ENCODE measurements around the gene PLPP2.
"Not testable (repeated sequence)": the region's sequence is repeated elsewhere in the genome, so short reads cannot be mapped to it uniquely, and the experiment has no call there.

The PLPP2 gene

DNA sequence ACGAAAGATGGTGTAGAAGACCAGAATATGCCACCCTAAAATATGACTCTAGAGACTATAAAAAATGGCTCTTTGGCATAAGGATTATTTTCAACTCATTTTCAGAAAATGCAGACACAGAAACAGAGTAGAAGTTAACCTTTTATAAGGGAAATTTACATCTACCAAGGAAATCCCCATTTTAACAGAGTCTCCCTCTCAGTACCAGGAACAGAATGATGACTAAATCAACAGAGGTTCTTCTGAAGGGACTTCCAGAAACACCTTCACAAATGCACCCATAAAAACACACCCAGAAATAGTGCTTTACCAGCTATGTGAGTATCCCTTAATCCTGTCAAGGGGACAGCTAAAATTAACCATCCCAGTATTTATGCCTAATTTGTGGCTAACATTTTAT is 29.1 kb downstream of the PLPP2 start:
- FAIRE-seq = no peak

DNA sequence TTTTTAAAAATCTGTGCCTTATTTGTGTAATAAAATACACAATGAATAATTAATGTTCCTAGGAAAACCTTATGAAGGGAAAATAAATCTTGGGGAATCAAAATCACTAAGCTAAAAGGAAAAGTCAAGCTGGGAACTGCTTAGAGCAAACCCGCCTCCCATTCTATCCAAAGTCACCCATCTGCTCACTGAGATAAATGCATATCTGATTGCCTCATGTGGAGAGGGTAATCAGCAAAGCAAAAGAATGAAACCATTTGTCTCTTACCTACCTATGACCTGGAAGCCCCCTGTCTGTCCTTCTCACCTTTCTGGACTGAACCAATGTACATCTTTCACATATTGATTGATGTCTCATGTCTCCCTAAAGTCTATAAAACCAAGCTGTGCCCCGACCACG is 34.4 kb downstream of the PLPP2 start:
- FAIRE-seq = not testable (repeated sequence)

DNA sequence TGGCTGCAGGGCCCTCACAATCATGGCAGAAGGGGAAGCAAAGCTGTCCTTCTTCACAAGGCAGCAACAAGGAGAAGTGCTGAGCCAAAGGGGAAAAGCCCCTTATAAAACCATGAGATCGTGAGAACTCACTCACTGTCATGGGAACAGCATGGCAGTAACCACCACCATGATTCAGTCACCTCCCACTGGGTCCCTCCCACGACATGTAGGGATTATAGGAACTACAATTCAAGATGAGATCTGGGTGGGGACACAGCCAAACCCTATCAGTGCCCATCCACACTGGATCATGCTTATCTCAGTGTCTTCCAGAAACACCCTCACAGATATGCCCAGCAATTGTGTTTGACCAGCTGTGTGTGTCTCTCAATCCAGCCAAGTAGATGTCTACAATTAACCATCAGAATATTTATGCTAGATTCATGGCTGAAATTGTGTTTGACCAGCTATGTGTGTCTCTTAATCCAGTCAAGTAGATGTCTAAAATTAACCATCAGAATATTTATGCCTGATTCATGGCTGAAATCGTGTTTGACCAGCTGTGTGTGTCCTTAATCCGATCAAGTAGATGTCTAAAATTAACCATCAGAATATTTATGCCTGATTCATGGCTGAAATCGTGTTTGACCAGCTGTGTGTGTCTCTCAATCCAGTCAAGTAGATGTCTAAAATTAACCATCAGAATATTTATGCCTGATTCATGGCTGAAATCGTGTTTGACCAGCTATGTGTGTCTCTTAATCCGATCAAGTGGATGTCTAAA is 38.6 kb downstream of the PLPP2 start:
- not testable (repeated sequence) for FAIRE-seq

DNA sequence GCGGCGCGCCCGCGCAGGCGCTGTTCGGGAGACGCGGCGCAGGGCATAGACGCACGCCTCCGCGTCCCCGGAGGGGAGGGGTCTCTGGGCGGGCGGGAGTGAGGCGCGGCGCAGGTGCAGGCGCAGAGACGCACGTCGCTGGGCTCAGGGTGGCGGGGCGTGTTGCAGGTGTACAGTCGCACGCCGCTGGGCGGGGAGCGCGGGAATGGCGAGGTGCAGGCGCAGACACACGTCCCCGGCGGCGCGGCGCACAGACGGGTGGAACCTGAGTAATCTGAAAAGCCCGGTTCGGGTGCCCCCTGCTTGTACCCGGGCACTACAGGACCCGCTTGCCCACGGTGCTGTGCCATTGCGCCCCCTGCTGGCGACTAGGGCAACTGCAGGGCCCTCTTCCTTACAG is 44.7 kb downstream of the PLPP2 start:
- FAIRE-seq = no peak

DNA sequence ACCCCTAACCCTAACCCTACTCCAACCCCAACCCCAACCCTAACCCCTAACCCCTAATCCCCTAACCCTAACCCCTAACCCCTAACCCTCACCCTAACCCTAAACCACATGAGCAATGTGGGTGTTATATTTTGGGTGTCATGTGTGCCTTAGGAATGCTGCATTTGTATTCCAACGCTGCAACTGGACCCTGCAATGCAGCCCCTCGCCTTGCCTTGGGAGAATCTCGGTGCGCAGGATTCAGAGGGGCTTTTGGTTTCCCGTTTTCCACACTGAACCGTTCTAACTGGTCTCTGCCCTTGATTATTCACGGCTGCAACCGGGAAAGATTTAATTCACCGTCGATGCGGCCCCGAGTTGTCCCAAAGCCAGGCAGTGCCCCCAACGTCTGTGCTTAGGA is 45.3 kb downstream of the PLPP2 start:
- FAIRE-seq = not testable (repeated sequence)

DNA sequence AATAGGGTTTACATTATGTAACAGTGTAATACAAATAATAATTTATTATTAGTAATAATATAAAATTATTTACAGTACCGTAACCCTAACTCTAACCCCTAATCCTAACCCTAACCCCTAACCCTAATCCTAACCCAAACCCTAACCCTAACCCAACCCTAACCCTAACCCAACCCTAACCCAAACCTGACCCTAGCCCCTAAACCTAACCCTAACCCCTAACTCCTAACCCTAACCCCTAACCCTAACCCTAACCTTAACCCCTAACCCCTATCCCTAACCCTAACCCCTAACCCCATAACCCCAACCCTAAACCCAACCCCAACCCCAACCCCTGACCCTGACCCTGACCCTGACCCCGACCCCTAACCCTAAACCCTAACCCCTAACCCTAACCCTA is 45.7 kb downstream of the PLPP2 start:
- no peak for FAIRE-seq
